K562 (cell line): ENCODE measurements around the gene DENND1A. TPM values are rescaled to one million over a fixed set of nuclear protein-coding genes. Genes with fewer than 3 reads are reported as not detected.

Experiments
- ATAC-seq: fragments of 200-7000 bp; cut with Tn5 transposase; 3 replicates; pipeline ENCODE4 v1.9.1; 2020; ENCODE audit warnings: moderate library complexity
- BruUV-seq: library from RNA; stranded (reverse); fragments of 400-500 nt; replicated peaks from 2 replicates; lab custom pipeline; 2021; lab: Mats Ljungman, UMichigan
- CTCF ChIA-PET: fragments of 300-600 bp; formaldehyde crosslinking; extraction: SDS; loops from one replicate; lab custom pipeline; 2021; ENCODE audit warnings: low intra/inter-chr PET ratio; lab: Yijun Ruan, JAX
- POLR2A ChIA-PET: fragments of 300-600, 350-650 bp; sonication (Branson Sonifier 250); formaldehyde crosslinking; extraction: SDS; loops from one replicate; lab custom pipeline; 2021; ENCODE audit warnings: antibody characterized with exemption, inconsistent platforms; lab: Yijun Ruan, JAX
- DNase-seq, 4 experiments: peaks; one replicate each; pipeline versions ENCODE4 v3.0.0 to v3.0.0-alpha.2; 2011 to 2018; ENCODE audit warnings: low spot score in 3 of 4, mixed read lengths in 3 of 4; ENCODE audit errors: extremely low read depth in 1 of 4
- FAIRE-seq: peaks from 2 replicates; lab custom pipeline; 2011; peaks lifted over from hg19 to GRCh38; lab: Jason Lieb, UNC
- H2AFZ ChIP-seq: 2 replicates; pipeline ENCODE4 v1.6.0; 2011; ENCODE audit warnings: low read depth, low read length, control low read depth, inconsistent platforms
- H3K27ac ChIP-seq: fragments of 200-600 bp; 3 replicates; pipeline ENCODE4 v1.8.0; 2011; ENCODE audit warnings: low read depth, mild to moderate bottlenecking, control low read depth, inconsistent platforms, low read length, moderate library complexity, mixed read lengths; ENCODE audit errors: extremely low read depth
- H3K27me3 ChIP-seq, 2 experiments: fragments of 300-600 bp in 1 of 2; 2 replicates in 1 of 2; 3 replicates in 1 of 2; pipeline versions ENCODE4 v1.6.0 to v1.8.0; 2011; ENCODE audit warnings: inconsistent platforms in 2 of 2, low read length in 2 of 2, mild to moderate bottlenecking in 1 of 2, mixed read lengths in 1 of 2, moderate library complexity in 1 of 2; ENCODE audit not compliant: control insufficient read depth in 2 of 2, insufficient read depth in 2 of 2
- H3K36me3 ChIP-seq: fragments of 300-600 bp; 3 replicates; pipeline ENCODE4 v1.8.0; 2011; ENCODE audit warnings: mild to moderate bottlenecking, low read length, inconsistent platforms; ENCODE audit not compliant: control insufficient read depth, insufficient read depth
- H3K4me1 ChIP-seq, 2 experiments: fragments of 200-600 bp in 1 of 2; replicated peaks in 1 of 2; 2 replicates in 1 of 2; 3 replicates in 1 of 2; pipeline versions ENCODE4 v1.5.1 to v1.8.0; 2011; ENCODE audit warnings: inconsistent platforms in 2 of 2, low read length in 2 of 2, mild to moderate bottlenecking in 1 of 2, mixed read lengths in 1 of 2, moderate library complexity in 1 of 2; ENCODE audit not compliant: control insufficient read depth in 2 of 2, insufficient read depth in 2 of 2
- H3K4me2 ChIP-seq: 2 replicates; pipeline ENCODE4 v1.6.1; 2011; ENCODE audit warnings: low read length, control low read depth, inconsistent platforms, mixed read lengths; ENCODE audit not compliant: insufficient read depth
- H3K4me3 ChIP-seq: fragments of 200-600 bp; sonication (generic), shearing (Covaris generic); 2 replicates; pipeline ENCODE4 v1.5.1; 2016; ENCODE audit warnings: control low read depth, inconsistent platforms
- H3K79me2 ChIP-seq: fragments of 200-600 bp; 3 replicates; pipeline ENCODE4 v1.8.0; 2011; ENCODE audit warnings: low read length, inconsistent platforms; ENCODE audit not compliant: control insufficient read depth, insufficient read depth
- H3K9ac ChIP-seq, 2 experiments: 2 replicates each; pipeline versions ENCODE4 v1.6.0 to v1.6.1; 2011; ENCODE audit warnings: low read depth in 2 of 2, low read length in 2 of 2, control low read depth in 1 of 2, inconsistent platforms in 1 of 2, mild to moderate bottlenecking in 1 of 2, mixed read lengths in 1 of 2; ENCODE audit not compliant: insufficient read depth in 1 of 2
- H3K9me1 ChIP-seq: one replicate; pipeline ENCODE4 v1.6.0; 2011; ENCODE audit warnings: inconsistent platforms, mild to moderate bottlenecking, low read length, moderate library complexity; ENCODE audit not compliant: control insufficient read depth, insufficient read depth
- H3K9me3 ChIP-seq: replicated peaks from 2 replicates; pipeline ENCODE4 v1.5.1; 2011; ENCODE audit warnings: low read depth, low read length, inconsistent platforms; ENCODE audit not compliant: control insufficient read depth, insufficient read depth
- H4K20me1 ChIP-seq: replicated peaks from 2 replicates; pipeline ENCODE4 v1.6.1; 2011; ENCODE audit warnings: low read length, inconsistent platforms, mixed read lengths; ENCODE audit not compliant: control insufficient read depth, insufficient read depth
- DNMT1 ChIP-seq: fragments of 450-650 bp; IDR thresholded peaks from 2 replicates; pipeline ENCODE4 v1.6.1; 2016; ENCODE audit warnings: antibody characterized with exemption, mild to moderate bottlenecking
- HDAC6 ChIP-seq: IDR thresholded peaks from 2 replicates; pipeline ENCODE4 v1.6.1; 2012; ENCODE audit warnings: low read depth, mild to moderate bottlenecking, control low read depth, inconsistent platforms, low read length, moderate library complexity
- HNRNPH1 ChIP-seq: fragments of 200-400 bp; formaldehyde crosslinking; optimal IDR thresholded peaks from 2 replicates; pipeline ENCODE3; 2017; ENCODE audit warnings: low read depth, mild to moderate bottlenecking, low read length, moderate library complexity
- NCOA2 ChIP-seq, 2 experiments: fragments of 450-650 bp; IDR thresholded peaks; 2 replicates each; pipeline ENCODE4 v1.6.1; 2018; ENCODE audit warnings: mild to moderate bottlenecking in 2 of 2, moderate library complexity in 1 of 2; ENCODE audit not compliant: partially characterized antibody in 2 of 2
- TBL1XR1 ChIP-seq, 2 experiments: IDR thresholded peaks; 2 replicates each; pipeline ENCODE4 v1.6.1; 2012; ENCODE audit warnings: improper control_type of control experiment in 2 of 2, low read length in 2 of 2, mild to moderate bottlenecking in 1 of 2
- THAP12 ChIP-seq: fragments of 250-450 bp; sonication (Bioruptor Pico); IDR thresholded peaks from 2 replicates; pipeline ENCODE4 v1.9.0; 2021; ENCODE audit warnings: mild to moderate bottlenecking, inconsistent platforms
- ZNF280A ChIP-seq: fragments of 450-650 bp; IDR thresholded peaks from 2 replicates; pipeline ENCODE4 v1.6.1; 2018; ENCODE audit warnings: mild to moderate bottlenecking, low read depth; ENCODE audit not compliant: partially characterized antibody
- WGBS: fragments of 100-300 bp; shearing (Covaris generic); methylation state at CpG from one replicate; pipeline ENCODE4 v1.1.6; 2016; ENCODE audit warnings: low coverage, mixed read lengths; ENCODE audit not compliant: insufficient coverage; ENCODE audit errors: missing lambda C conversion rate; 5-methylcytosine and 5-hydroxymethylcytosine counted together
- in situ Hi-C: fragments of 300-500 bp; cut with MboI; formaldehyde crosslinking; loops from 4 replicates; pipeline ENCODE4 v1.15.0; 2018; ENCODE audit warnings: inconsistent platforms, mixed read lengths
- intact Hi-C: fragments of 100-400 bp; cut with micrococcal nuclease; formaldehyde crosslinking; loops from 2 replicates; pipeline ENCODE4 v1.14.2; 2022
- polyA plus RNA-seq, 8 experiments: library from polyadenylated mRNA; depleted of rRNA in 4 of 8; stranded (reverse) in 5 of 8; unstranded in 3 of 8; fragments of >200 nt; fragmentation: Nextera tagmentation in 2 of 8; fragmentation: Illumina TruSeq in 1 of 8; extraction: Ambion mirVana in 2 of 8; extraction: Trizol in 1 of 8; gene quantifications; 2 replicates each; pipeline versions ENCODE4 v1.2.1 to v1.2.3, GENCODE V29; 2011 to 2014; ENCODE audit warnings: inconsistent platforms in 1 of 8, missing spikeins in 1 of 8
- total RNA-seq, 7 experiments: library from RNA; depleted of rRNA in 6 of 7; stranded (reverse); fragments of >200 nt in 6 of 7; fragmentation: Illumina TruSeq in 2 of 7; extraction: Trizol in 2 of 7; gene quantifications; 2 replicates each; pipeline versions ENCODE4 v1.2.1 to v1.2.3, GENCODE V29; 2011 to 2021; ENCODE audit warnings: low replicate concordance in 1 of 7

The DENND1A gene
- total and polyA plus RNA-seq, 9 of the 15 experiments (the other 6 are each of a cell fraction or from before 2014, with no cell fraction given): 7.6 to 29.5 (median 15.7) TPM

GRCh38 chr9:123414936-123415930, 514.7 kb downstream of the DENND1A start:
- TF ChIP-seq HNRNPH1 (no peak), ZNF280A (no peak), TBL1XR1 (IDR thresholded peaks at IDR 0.05; ENCODE audit: low read length in 2 of 2) (no peak), NCOA2 (IDR thresholded peaks at IDR 0.05; ENCODE audit: partially characterized antibody in 2 of 2) (no peak), HDAC6 (no peak), THAP12 (no peak), DNMT1 (no peak)
- H3K9ac ChIP-seq: no peak overlapping the region; a peak in 1 of 4 replicates
- no peak overlapping the region for H2AFZ ChIP-seq
- H4K20me1 ChIP-seq: peaks cover 3% of the 10 kb centered on the region
- H3K4me2 ChIP-seq: no peak overlapping the region
- H3K4me3 ChIP-seq: no peak overlapping the region
- DNase-seq: no peak
- in situ Hi-C loops (no loop called here), intact Hi-C loops (no loop called here)
- no peaks in the 10 kb centered on the region for H3K9me1 ChIP-seq
- H3K36me3 ChIP-seq: no peaks in the 10 kb centered on the region
- WGBS: 62% methylated on average over 23 of the region's 23 CpGs
- H3K27me3 ChIP-seq: no peaks in the 10 kb centered on the region
- H3K79me2 ChIP-seq: no peaks in the 10 kb centered on the region
- BruUV-seq: no TSS peak
- peaks cover 0 to 6% of the 10 kb centered on the region in 2 experiments; a peak in 2 of 5 replicates for H3K4me1 ChIP-seq
- ChIA-PET POLR2A (interaction anchor here (0.6 to 1.3 kb wide), 4 partner anchors 9 to 107 kb away, joined by 4 to 5 read pairs (median 4); no protein-coding TSS in a partner anchor), CTCF (no interaction called here)
- H3K27ac ChIP-seq: no peak overlapping the region
- ATAC-seq: no peak
- H3K9me3 ChIP-seq: no peaks in the 10 kb centered on the region
- FAIRE-seq: no peak
